Rectal smooth muscle tissue (tissue), 1 donor: Measurements from ENCODE around the gene CDK5R2.
A peak's percentile ranks its signal among the peaks of the same experiment; 100 is the strongest.

Experiments
- H3K27ac ChIP-seq: one replicate; pipeline ENCODE4 v1.7.0; 2013; ENCODE audit warnings: low read depth, low read length, inconsistent platforms
- H3K27me3 ChIP-seq: one replicate; pipeline ENCODE4 v1.7.0; 2013; ENCODE audit warnings: low read length; ENCODE audit not compliant: control insufficient read depth, insufficient read depth
- H3K36me3 ChIP-seq: one replicate; pipeline ENCODE4 v1.7.0; 2013; ENCODE audit warnings: low read length; ENCODE audit not compliant: control insufficient read depth, insufficient read depth
- H3K4me1 ChIP-seq: one replicate; pipeline ENCODE4 v1.7.0; 2013; ENCODE audit warnings: low read length; ENCODE audit not compliant: control insufficient read depth, insufficient read depth
- H3K4me3 ChIP-seq: one replicate; pipeline ENCODE4 v1.7.0; 2013; ENCODE audit warnings: low read length
- H3K9ac ChIP-seq: one replicate; pipeline ENCODE4 v1.7.0; 2013; ENCODE audit warnings: low read length

The CDK5R2 gene

GRCh38 chr2:218995972-218996711 lies 36.7 kb downstream of the CDK5R2 start:
- no peak overlapping the region for H3K9ac ChIP-seq
- H3K27me3 ChIP-seq = peaks cover 61% of the 10 kb centered on the region
- H3K27ac ChIP-seq = no peak overlapping the region
- no peaks in the 10 kb centered on the region for H3K36me3 ChIP-seq
- peaks cover 7% of the 10 kb centered on the region for H3K4me1 ChIP-seq
- H3K4me3 ChIP-seq = peak overlapping the region; percentile 59

- Histone ChIP-seq H3K36me3 (no peaks in the 10 kb centered on the region), H3K4me3 (no peak overlapping the region), H3K27me3 (peaks cover 55% of the 10 kb centered on the region), H3K4me1 (peaks cover 7% of the 10 kb centered on the region), H3K27ac (no peak overlapping the region), H3K9ac (no peak overlapping the region)
Measured at GRCh38 chr2:218996937-218997336, 37.5 kb downstream of the CDK5R2 start.

DNA sequence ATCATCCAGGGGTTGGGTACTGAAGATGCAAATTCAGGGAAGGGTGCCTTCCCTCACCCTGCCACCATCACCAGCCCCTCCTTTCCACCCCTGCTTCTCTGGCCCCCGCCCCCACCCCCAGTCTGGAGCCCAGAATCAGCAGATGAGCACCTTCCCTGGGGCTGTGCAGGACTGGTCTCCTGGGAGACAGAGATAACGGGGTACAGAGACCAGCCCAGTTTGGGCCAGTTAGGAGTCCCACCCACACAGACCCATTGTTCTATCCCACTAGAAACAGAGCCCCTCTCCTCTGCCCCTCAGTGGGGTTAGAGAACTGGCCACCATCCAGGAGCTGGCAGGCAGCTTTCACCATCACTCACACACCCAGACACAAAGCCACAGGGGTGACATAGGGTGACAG lies 38.3 kb downstream of the CDK5R2 start:
- Histone ChIP-seq H3K27me3 (peaks cover 56% of the 10 kb centered on the region), H3K36me3 (no peaks in the 10 kb centered on the region), H3K4me1 (peaks cover 10% of the 10 kb centered on the region), H3K27ac (no peak overlapping the region), H3K9ac (no peak overlapping the region), H3K4me3 (no peak overlapping the region)

GRCh38 chr2:218998414-218999002 lies 39.0 kb downstream of the CDK5R2 start:
- peaks cover 56% of the 10 kb centered on the region for H3K27me3 ChIP-seq
- H3K27ac ChIP-seq = no peak overlapping the region
- no peak overlapping the region for H3K4me3 ChIP-seq
- no peaks in the 10 kb centered on the region for H3K36me3 ChIP-seq
- H3K9ac ChIP-seq = no peak overlapping the region
- peaks cover 10% of the 10 kb centered on the region for H3K4me1 ChIP-seq

DNA sequence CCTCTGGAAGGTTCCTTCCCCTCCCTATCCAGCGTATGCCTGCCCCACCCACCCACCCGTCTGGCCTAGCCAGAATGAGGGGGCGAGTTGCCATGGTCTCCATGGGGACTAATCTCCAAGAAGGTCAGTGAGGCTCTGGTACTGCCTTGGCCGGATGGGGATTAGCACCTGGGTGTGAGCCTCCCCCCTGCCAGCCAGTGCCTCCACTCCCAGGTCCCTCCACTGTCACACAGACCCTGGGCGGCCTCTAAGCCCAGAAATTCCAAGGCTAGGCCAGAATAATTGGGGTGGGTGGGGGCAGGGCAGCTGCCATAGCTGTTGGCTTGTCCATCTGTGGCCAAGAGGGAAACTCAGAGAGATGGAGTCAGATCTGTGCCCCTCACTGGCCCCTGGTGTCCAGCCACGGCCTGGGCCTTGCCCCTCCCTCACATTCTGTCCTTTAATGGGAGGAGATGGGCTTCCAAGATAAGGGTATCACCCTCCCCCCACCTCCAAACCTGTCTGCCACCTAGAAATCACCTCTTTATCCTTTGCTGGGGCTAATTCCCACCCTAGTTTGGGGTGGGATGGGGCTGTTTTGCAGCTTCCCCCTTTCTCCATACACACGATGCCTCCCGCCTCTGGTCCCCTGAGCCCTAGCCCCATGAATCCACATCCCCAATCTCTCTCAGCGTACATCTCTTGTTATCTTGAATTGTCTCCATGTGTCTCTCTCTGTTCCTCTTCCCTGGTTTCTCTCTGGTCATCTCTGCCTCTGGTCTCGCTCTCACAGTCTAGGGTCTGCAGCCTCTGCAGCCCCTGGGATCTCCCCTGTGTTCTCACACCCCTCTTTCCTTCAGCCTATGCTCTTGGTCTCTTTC lies 39.8 kb downstream of the CDK5R2 start:
- H3K4me3 ChIP-seq = no peak overlapping the region
- no peak overlapping the region for H3K9ac ChIP-seq
- peaks cover 53% of the 10 kb centered on the region for H3K27me3 ChIP-seq
- H3K27ac ChIP-seq = no peak overlapping the region
- H3K36me3 ChIP-seq = no peaks in the 10 kb centered on the region
- H3K4me1 ChIP-seq = peaks cover 10% of the 10 kb centered on the region

- Histone ChIP-seq H3K4me3 (no peak overlapping the region), H3K27ac (no peak overlapping the region), H3K9ac (no peak overlapping the region), H3K36me3 (no peaks in the 10 kb centered on the region), H3K4me1 (peaks cover 10% of the 10 kb centered on the region), H3K27me3 (peaks cover 50% of the 10 kb centered on the region)
Measured at GRCh38 chr2:218999881-219000568, 40.6 kb downstream of the CDK5R2 start.

- Histone ChIP-seq H3K9ac (no peak overlapping the region), H3K36me3 (no peaks in the 10 kb centered on the region), H3K27ac (no peak overlapping the region), H3K4me3 (peak overlapping the region; percentile 17), H3K27me3 (peaks cover 45% of the 10 kb centered on the region), H3K4me1 (peaks cover 9% of the 10 kb centered on the region)
Measured at GRCh38 chr2:219000569-219000960, 41.1 kb downstream of the CDK5R2 start.

- H3K36me3 ChIP-seq = no peaks in the 10 kb centered on the region
- H3K27me3 ChIP-seq = peaks cover 41% of the 10 kb centered on the region
- peaks cover 5% of the 10 kb centered on the region for H3K4me1 ChIP-seq
- no peak overlapping the region for H3K27ac ChIP-seq
- peak overlapping the region; percentile 17 for H3K4me3 ChIP-seq
- H3K9ac ChIP-seq = no peak overlapping the region
Measured at GRCh38 chr2:219001100-219001576, 41.7 kb downstream of the CDK5R2 start.

DNA sequence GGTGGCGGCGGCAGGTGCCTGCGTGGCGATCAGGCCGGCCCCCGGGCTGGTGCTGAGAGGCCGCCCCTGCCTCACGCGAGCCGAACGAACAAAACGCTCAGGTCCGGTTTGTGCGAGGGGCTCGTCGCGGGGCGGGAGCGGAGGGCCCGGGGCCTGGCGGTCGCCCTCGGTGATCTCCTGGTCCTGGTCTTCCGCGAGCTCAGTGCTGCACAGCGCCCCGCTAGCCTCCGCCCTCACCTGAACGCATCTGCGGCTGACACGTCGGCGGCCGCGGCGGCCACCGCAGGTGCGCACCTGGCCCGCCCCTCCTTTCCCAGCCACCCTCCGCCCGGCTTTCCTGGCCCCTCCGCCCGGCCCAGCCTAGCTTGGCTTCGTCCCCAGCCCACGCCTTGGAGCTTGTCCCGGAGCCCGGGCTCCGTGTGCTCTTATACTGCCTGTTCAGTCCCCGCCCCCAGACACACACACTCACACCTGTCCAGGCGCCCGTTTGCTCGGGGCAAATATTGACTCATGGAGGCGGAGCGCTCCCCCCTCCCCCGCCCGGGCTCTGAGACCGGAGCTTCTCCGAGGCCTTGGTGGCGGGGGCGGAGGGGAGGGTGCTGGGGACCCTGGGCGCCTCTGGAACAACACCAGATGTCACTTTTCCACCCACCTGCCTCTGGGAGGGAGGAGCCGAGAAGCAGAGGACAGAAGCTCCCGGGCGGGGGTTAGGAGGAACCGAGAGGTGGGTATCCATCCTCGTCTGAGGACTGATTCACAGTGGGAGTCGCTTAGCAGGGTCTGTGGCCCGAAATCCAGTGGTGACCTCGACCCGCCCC lies 42.3 kb downstream of the CDK5R2 start:
- H3K4me3 ChIP-seq = peak overlapping the region; percentile 53
- peaks cover 39% of the 10 kb centered on the region for H3K27me3 ChIP-seq
- H3K4me1 ChIP-seq = peaks cover 3% of the 10 kb centered on the region
- no peak overlapping the region for H3K9ac ChIP-seq
- no peak overlapping the region for H3K27ac ChIP-seq
- H3K36me3 ChIP-seq = no peaks in the 10 kb centered on the region

DNA sequence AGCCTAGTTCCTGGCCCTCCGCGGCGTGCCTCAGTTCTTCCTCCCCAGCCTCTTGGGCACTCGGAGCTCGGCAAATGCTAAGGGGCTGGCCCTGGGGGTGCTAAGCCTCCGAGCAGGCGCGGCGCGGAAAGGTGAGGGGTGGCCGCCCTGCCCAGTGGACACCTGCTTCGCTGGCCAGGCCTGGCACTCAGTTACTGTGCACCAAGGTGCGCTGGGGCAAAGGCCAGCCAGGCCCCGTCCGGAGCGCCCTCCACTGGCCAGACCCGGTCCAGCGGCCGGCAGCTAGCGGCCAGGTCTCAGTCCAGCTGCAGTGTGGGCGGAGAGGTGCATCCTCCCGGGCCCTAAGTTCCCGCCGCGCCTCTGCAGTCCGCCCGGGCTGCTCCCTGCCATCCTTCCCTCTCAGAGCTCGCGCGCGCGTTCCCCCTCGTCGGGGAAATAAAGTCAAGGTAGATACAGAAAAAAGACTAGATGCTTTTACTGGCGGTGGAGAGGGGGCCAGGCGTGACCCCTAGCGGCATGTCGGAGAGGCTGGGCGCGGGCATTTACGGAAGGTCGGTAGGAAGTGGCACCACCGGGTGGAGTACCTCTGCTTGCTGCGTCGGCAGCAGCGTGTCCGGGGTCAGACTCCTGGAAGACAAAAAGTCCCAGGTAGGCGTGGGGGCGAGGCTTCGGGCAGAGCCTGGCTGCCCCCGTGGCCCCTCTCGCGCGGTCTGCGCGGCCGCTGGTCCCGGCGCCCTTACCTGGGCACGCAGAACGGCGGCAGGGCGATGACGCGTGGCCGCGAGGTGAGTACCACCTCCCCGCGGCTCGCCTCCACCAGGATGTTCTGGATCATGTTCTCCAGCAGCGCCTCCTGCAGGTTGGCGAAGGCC lies 43.2 kb downstream of the CDK5R2 start:
- H3K27ac ChIP-seq = no peak overlapping the region
- H3K27me3 ChIP-seq = peaks cover 39% of the 10 kb centered on the region
- no peak overlapping the region for H3K9ac ChIP-seq
- H3K4me3 ChIP-seq = peak overlapping the region; percentile 53
- H3K36me3 ChIP-seq = no peaks in the 10 kb centered on the region
- peaks cover 3% of the 10 kb centered on the region for H3K4me1 ChIP-seq

GRCh38 chr2:219003267-219003634 lies 43.8 kb downstream of the CDK5R2 start:
- Histone ChIP-seq H3K27ac (no peak overlapping the region), H3K4me1 (peaks cover 3% of the 10 kb centered on the region), H3K4me3 (no peak overlapping the region), H3K36me3 (no peaks in the 10 kb centered on the region), H3K9ac (no peak overlapping the region), H3K27me3 (peaks cover 39% of the 10 kb centered on the region)
